NCI-H187 (cell line): ENCODE measurements around the gene EPHB1.

ENCODE experiments used
- DNase-seq, 2 experiments: peaks; one replicate each; lab custom pipeline; 2025; lab: John Stamatoyannopoulos, UW

The EPHB1 gene

GRCh38 chr3:135258916-135259315 lies 463.9 kb downstream of the EPHB1 start:
- no peak for DNase-seq

- DNase-seq = no peak
Measured at GRCh38 chr3:135260025-135260424, 465.0 kb downstream of the EPHB1 start.

- DNase-seq = no peak
Measured at GRCh38 chr3:135261214-135261775, 466.2 kb downstream of the EPHB1 start.

- no peak for DNase-seq
Measured at GRCh38 chr3:135261916-135262315, 466.9 kb downstream of the EPHB1 start.

GRCh38 chr3:135262441-135262840 lies 467.4 kb downstream of the EPHB1 start:
- DNase-seq = no peak

GRCh38 chr3:135263331-135263730 lies 468.3 kb downstream of the EPHB1 start:
- DNase-seq = no peak

- no peak for DNase-seq
Measured at GRCh38 chr3:135267487-135267886, 472.4 kb downstream of the EPHB1 start.

GRCh38 chr3:135268941-135269532 lies 474.0 kb downstream of the EPHB1 start:
- DNase-seq = no peak

- peak; percentile 52 to 60 for DNase-seq
Measured at GRCh38 chr3:135271177-135272025, 476.3 kb downstream of the EPHB1 start.

GRCh38 chr3:135272026-135272669 lies 477.1 kb downstream of the EPHB1 start:
- DNase-seq = peak; percentile 52 to 64

GRCh38 chr3:135292162-135292561 lies 497.1 kb downstream of the EPHB1 start:
- no peak for DNase-seq

GRCh38 chr3:135301670-135302069 lies 506.6 kb downstream of the EPHB1 start:
- no peak for DNase-seq

GRCh38 chr3:135304378-135304777 lies 509.3 kb downstream of the EPHB1 start:
- no peak for DNase-seq
